Astrocyte of the spinal cord (primary cell): ENCODE data around the gene RELL1.

Experiments
- DNase-seq: peaks from one replicate; pipeline ENCODE4 v3.0.0; 2011; ENCODE audit warnings: low read depth, low spot score
- H3K4me3 ChIP-seq: 2 replicates; pipeline ENCODE4 v1.5.1; 2011; ENCODE audit warnings: low read depth, mild to moderate bottlenecking, low read length, moderate library complexity
- CTCF ChIP-seq: IDR thresholded peaks from 2 replicates; pipeline ENCODE4 v1.5.1; 2012; ENCODE audit warnings: low read depth, mild to moderate bottlenecking, low read length, inconsistent platforms
- in situ Hi-C: cut with HindIII; loops from 2 replicates; pipeline ENCODE4 v1.10.0; 2017; ENCODE audit warnings: low sequenced_read_pairs

Gene RELL1

GRCh38 chr4:37584071-37584470 is 102.1 kb downstream of the RELL1 start:
- no peak for TF ChIP-seq CTCF
- H3K4me3 ChIP-seq, result no peak overlapping the region
- in situ Hi-C loops, result no loop called here
- no peak for DNase-seq

- no peak for DNase-seq
- TF ChIP-seq CTCF, result no peak
- H3K4me3 ChIP-seq, result no peak overlapping the region
- in situ Hi-C loops, result no loop called here
Measured at GRCh38 chr4:37573566-37573965, 112.6 kb downstream of the RELL1 start.

GRCh38 chr4:37568489-37568888 is 117.7 kb downstream of the RELL1 start:
- TF ChIP-seq CTCF, result no peak
- no peak overlapping the region for H3K4me3 ChIP-seq
- no peak for DNase-seq
- in situ Hi-C loops, result no loop called here

- in situ Hi-C loops, result no loop called here
- TF ChIP-seq CTCF, result no peak
- no peak overlapping the region for H3K4me3 ChIP-seq
- DNase-seq, result no peak
Measured at GRCh38 chr4:37567836-37568235, 118.3 kb downstream of the RELL1 start.

GRCh38 chr4:37562592-37562991 is 123.6 kb downstream of the RELL1 start:
- TF ChIP-seq CTCF, result no peak
- in situ Hi-C loops, result no loop called here
- DNase-seq, result peak; percentile 7
- no peak overlapping the region for H3K4me3 ChIP-seq

- in situ Hi-C loops, result no loop called here
- peak; percentile 60 for DNase-seq
- TF ChIP-seq CTCF, result no peak
- H3K4me3 ChIP-seq, result no peak overlapping the region
Measured at GRCh38 chr4:37561803-37562207, 124.4 kb downstream of the RELL1 start.
